GM13977 (cell line): ENCODE measurements around the gene ASH1L.

ENCODE experiments used
- DNase-seq: peaks from one replicate; pipeline ENCODE4 v3.0.0; 2012; ENCODE audit warnings: low spot score
- in situ Hi-C: fragments of 300-500 bp; cut with MboI; formaldehyde crosslinking; loops from one replicate; pipeline ENCODE4 v1.12.0; 2022; ENCODE audit warnings: low sequenced_read_pairs, low pct_unique_long_range_greater_than_20kb, mixed read lengths, inconsistent platforms; ENCODE audit not compliant: unreplicated experiment
- TF ChIP-seq, protein P1 (sequence below): IDR thresholded peaks from 2 replicates; pipeline ENCODE4 v1.5.1; 2012; ENCODE audit warnings: mild to moderate bottlenecking, control low read depth; ENCODE audit not compliant: insufficient read depth; ENCODE audit errors: extremely low read depth, missing control alignments

The ASH1L gene

DNA sequence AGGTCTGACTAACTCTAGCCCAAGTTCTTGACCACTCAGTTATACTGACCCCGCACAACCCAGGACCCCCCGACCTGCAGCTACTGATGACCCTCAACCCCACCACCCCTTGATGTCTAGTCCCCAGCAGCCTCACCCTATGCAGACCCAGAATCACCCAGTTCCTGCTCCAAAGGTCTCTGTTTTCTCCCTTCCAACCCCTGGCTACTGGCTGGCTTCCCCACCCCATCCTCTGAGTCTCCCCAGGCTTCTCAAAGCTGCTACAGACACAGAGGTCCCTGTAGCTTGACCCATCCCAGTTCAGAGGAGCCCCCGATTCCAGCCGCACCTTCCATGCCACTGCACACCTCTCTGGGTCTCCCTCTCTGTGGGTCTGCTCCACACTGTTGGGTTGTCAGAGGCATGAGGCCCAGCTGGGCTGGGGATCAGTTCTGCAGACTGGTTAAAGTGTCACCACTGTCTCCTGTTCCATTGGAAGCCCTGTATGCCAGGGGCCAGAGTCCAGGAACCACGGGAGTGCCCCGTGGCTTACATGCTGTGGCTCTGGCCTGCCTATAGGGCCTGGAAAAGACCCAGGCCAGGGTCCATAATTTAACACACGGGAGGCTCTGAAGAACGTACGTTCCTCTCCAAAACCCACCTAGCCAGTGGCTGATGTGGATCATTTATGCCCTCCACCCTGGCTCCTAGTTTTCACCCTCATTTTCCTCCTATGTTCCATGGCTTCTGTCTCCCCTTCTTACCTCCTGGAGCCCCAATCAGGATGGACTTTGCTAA lies 261.9 kb downstream of the ASH1L start:
- TF ChIP-seq, protein P1, sequence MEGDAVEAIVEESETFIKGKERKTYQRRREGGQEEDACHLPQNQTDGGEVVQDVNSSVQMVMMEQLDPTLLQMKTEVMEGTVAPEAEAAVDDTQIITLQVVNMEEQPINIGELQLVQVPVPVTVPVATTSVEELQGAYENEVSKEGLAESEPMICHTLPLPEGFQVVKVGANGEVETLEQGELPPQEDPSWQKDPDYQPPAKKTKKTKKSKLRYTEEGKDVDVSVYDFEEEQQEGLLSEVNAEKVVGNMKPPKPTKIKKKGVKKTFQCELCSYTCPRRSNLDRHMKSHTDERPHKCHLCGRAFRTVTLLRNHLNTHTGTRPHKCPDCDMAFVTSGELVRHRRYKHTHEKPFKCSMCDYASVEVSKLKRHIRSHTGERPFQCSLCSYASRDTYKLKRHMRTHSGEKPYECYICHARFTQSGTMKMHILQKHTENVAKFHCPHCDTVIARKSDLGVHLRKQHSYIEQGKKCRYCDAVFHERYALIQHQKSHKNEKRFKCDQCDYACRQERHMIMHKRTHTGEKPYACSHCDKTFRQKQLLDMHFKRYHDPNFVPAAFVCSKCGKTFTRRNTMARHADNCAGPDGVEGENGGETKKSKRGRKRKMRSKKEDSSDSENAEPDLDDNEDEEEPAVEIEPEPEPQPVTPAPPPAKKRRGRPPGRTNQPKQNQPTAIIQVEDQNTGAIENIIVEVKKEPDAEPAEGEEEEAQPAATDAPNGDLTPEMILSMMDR: no peak
- no peak for DNase-seq
- in situ Hi-C loops: no loop called here

DNA sequence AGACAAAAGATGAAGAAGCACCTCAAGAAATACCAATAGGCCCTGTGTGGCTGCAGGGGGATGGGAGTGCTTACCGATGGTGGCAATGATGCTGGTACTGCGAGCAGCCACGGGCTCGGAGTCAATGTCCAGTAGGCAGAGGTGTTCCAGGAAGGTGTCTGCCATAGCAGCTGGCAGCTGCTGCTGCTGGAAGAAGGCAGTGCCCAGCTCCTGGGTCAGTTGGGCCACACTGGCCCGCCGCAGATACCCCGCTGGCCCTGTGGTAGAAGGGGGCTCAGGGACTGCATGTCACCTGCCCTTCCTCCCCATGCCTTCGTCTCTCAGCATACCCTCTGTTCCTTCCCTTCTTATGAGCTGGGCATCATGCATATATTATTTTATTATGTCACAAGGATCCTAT lies 262.6 kb downstream of the ASH1L start:
- in situ Hi-C loops: no loop called here

DNA sequence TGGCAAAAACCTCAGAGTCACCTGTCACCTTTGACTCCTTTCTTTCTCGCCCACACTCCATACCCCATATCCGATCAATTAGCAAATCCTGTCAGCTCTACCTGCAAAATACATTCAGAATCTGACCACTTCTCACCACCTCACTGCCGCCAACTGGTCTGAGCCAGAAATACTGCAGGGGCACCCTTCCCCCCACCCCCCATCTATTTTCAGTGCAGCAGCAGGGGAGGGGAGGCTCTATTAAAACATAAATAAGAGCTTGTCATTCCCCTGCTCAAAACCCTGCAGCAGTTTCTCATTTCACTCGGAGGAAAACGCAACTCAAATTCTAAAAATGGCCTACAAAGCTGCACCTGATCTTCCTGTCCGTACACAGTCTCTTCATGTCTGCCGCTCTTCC lies 265.2 kb downstream of the ASH1L start:
- no peak for DNase-seq
- TF ChIP-seq, protein P1: no peak
- in situ Hi-C loops: no loop called here

More for the DNA sequence above, 262.6 kb downstream of the ASH1L start:
- TF ChIP-seq, protein P1: no peak
- DNase-seq: no peak

DNA sequence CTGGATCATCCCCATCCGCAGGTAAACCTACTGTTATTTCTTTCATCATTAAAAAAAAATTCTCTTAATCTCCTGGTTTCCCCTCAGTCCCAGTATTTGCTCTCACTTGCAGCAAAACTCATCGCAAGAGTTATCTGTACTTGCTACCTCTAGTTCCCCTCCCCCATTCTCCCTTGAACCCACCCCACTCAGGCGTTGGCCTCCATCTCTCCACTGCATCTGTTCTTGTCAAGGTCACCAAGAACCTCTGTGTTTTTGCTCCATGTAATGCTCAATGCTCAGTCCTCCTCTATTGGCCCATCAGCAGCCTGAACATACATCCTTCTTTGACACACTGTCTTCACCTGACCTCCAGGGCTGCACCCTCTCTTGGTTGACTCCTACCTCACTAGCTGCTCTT lies 265.9 kb downstream of the ASH1L start:
- TF ChIP-seq, protein P1: no peak
- DNase-seq: no peak
- in situ Hi-C loops: no loop called here

DNA sequence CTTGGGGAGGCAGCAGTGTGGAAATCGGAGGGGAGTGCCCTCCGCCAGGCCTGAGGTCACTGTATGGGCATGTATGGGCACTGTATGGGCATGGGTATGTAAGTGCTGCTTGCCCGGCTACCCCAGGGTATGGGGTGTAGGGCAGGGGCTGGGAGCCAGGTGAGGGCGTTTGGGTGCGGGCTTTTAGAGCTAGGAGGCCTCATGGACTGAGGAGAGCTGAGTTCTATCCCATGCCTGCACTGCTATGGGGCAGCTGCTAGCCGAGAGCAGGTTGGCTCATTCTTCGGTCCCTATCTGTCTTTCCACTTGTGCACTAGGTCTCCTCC lies 266.7 kb downstream of the ASH1L start:
- in situ Hi-C loops: no loop called here
- DNase-seq: no peak
- TF ChIP-seq, protein P1: no peak

DNA sequence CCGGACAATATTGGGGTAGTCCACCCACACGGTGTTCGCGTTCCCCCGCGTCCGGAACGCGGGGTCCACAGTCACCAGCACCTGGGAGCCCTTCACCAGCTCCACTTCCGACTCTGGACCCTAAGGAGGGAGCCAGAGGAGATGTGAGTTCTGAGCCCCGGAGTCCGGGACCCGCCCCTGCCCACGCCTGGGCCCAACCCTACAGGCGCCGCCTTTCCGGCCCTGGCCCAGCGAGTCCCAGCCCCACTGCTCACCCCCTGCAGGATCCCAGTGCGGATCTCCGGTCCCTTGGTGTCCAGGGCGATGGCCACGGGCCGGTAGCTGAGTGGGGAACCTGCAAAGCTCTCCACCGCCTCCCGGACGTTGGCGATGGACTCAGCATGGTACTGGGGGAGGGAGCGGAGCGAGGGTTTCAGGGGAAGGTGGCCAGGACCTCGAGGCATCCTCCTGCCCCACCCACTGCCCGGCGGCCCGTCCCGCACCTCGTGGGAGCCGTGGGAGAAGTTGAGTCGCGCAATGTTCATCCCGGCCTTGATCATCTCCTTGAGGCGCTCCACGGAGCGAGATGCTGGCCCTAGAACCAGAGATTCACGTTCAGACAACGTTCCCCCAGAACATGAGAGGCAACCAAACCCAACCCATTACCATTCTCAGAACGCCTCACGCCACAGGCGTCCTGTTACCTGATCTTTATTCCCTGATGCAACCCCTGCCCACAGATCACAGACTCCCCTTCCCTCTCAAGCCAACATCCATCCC lies 267.2 kb downstream of the ASH1L start:
- in situ Hi-C loops: no loop called here
- no peak for DNase-seq
- TF ChIP-seq, protein P1: no peak
